Measurements from ENCODE around the gene ZNF432.

ZNF432 gene

DNA sequence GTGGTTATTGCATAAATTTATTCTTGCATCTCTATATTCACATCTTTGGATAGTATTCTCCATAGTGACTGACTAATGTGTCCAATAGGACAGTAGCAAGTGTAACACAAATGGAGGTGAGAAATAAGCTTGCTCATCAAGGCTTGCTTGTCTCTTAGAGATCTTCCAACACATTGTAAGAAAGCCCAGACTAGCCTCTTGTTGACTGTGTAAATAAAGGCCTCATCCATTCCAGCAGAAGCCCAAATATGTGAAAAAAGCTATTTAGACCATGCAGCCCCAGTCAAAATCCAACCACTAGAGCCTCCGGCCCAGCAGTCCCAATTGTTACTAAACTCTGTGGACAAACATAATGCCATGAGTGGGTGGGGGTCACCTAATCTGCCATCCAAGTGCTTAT lies 38.0 kb downstream of the ZNF432 start:
- 100% methylated on average over 1 of the region's 1 CpG for WGBS

DNA sequence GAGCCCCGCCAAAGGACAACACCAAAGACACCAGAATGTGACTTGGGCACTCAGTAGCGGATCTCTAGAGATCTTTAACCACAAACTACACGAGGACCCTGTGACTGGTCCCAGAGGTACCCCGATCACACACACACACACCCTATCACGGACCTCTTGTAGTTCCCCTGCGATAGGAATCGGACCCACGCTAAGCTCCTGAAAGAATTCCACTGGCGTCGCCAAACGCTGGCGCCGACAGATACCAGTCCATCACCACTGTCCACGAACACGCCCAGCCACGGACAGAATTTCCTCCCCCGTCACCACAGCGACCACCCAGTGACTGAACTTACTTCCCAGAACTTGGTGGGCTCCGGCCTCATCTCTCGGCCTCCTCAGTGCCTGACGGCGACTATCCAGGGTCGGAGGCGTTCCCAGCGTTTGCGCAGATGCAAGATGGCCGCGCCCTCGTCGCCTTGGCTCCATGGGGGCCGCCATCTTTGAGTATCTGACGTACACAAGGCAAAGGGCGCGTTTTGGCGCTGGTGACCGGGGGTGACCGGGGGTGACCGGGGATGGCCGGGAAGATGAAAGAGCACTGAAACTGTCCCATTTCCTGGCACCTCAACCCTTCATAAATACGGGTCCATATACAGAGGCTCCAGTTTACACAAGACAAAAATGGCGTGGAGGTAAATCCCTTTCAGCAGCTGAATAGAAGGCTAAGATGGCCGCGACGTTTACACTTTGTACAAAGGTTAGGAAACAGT lies 40.7 kb downstream of the ZNF432 start, which contains the start of gene ZNF615:
ZNF615 (minus strand) TSS at position 406 of the 752 bp plus-strand sequence. CDS start 4,500 bp downstream, outside the sequence.
- Histone ChIP-seq H3K9me3 (ENCODE audit: control insufficient read depth, low read length) (peaks cover 27% of the 10 kb centered on the region), H3K27ac (ENCODE audit: low read length, poor library complexity, severe bottlenecking) (no peak within 1 kb of the TSS), H4K8ac (ENCODE audit: low read length) (peak within 1 kb of the TSS; percentile 90), H3K9ac (ENCODE audit: low read length) (peak within 1 kb of the TSS; percentile 97), H3K4ac (ENCODE audit: low read depth in 1 of 2, low read length in 2 of 2) (peak within 1 kb of the TSS; percentile 5 to 93), H3K14ac (ENCODE audit: low read length in 2 of 2) (peak within 1 kb of the TSS in 1 of 2 experiments; percentile 95), H3K4me2 (ENCODE audit: low read length, poor library complexity, severe bottlenecking) (peak within 1 kb of the TSS; percentile 87), H3K4me1 (ENCODE audit: control insufficient read depth, insufficient read depth, low read depth, low read length) (peaks cover 2% of the 10 kb centered on the region), H3K36me3 (ENCODE audit: control insufficient read depth in 1 of 2, insufficient read depth in 2 of 2, low read depth in 1 of 2, low read length in 2 of 2) (peaks cover 16% of the 10 kb centered on the region in 2 experiments), H2AFZ (ENCODE audit: low read depth, low read length) (peak within 1 kb of the TSS; percentile 100), H2BK15ac (ENCODE audit: low read depth, poor library complexity, severe bottlenecking) (peak within 1 kb of the TSS; percentile 26), H2AK5ac (ENCODE audit: low read length, severe bottlenecking) (no peak within 1 kb of the TSS), H2BK5ac (ENCODE audit: low read depth, low read length, poor library complexity, severe bottlenecking) (no peak within 1 kb of the TSS), H3K4me3 (ENCODE audit: insufficient read depth in 1 of 2, low read depth in 1 of 2, low read length in 2 of 2) (peak within 1 kb of the TSS; percentile 97 to 99), H3K27me3 (ENCODE audit: control insufficient read depth in 1 of 2, insufficient read depth in 1 of 2, low read length in 2 of 2) (no peaks in the 10 kb centered on the region), H3K23ac (ENCODE audit: low read length in 2 of 2) (no peak within 1 kb of the TSS), H3K79me1 (replicated peaks; ENCODE audit: low read length, poor library complexity, severe bottlenecking) (peaks cover 10% of the 10 kb centered on the region), H2BK120ac (ENCODE audit: low read depth, low read length) (no peak within 1 kb of the TSS), H3K18ac (ENCODE audit: low read depth in 1 of 2, low read length in 2 of 2) (peak within 1 kb of the TSS; percentile 74 to 87), H2BK12ac (ENCODE audit: low read length in 2 of 2) (peak within 1 kb of the TSS in 1 of 2 experiments; percentile 64), H4K91ac (ENCODE audit: low read length) (peak within 1 kb of the TSS; percentile 9)
- DNase-seq: peak; percentile 87
- 1% methylated on average over 41 of the region's 44 CpGs for WGBS

More for the DNA sequence above, 38.0 kb downstream of the ZNF432 start:
- Histone ChIP-seq H3K18ac (ENCODE audit: low read depth in 1 of 2, low read length in 2 of 2) (no peak overlapping the region), H3K9me3 (ENCODE audit: control insufficient read depth, low read length) (peaks cover 25% of the 10 kb centered on the region), H3K4ac (ENCODE audit: low read depth in 1 of 2, low read length in 2 of 2) (no peak overlapping the region), H3K4me2 (ENCODE audit: low read length, poor library complexity, severe bottlenecking) (no peak overlapping the region), H3K36me3 (ENCODE audit: control insufficient read depth in 1 of 2, insufficient read depth in 2 of 2, low read depth in 1 of 2, low read length in 2 of 2) (peaks cover 14 to 21% of the 10 kb centered on the region in 2 experiments), H3K79me1 (replicated peaks; ENCODE audit: low read length, poor library complexity, severe bottlenecking) (peaks cover 2% of the 10 kb centered on the region), H4K8ac (ENCODE audit: low read length) (no peak overlapping the region), H3K14ac (ENCODE audit: low read length in 2 of 2) (no peak overlapping the region), H4K91ac (ENCODE audit: low read length) (no peak overlapping the region), H3K27ac (ENCODE audit: low read length, poor library complexity, severe bottlenecking) (no peak overlapping the region), H3K4me3 (ENCODE audit: insufficient read depth in 1 of 2, low read depth in 1 of 2, low read length in 2 of 2) (no peak overlapping the region), H2BK12ac (ENCODE audit: low read length in 2 of 2) (no peak overlapping the region), H2BK120ac (ENCODE audit: low read depth, low read length) (no peak overlapping the region), H3K4me1 (ENCODE audit: control insufficient read depth, insufficient read depth, low read depth, low read length) (peaks cover 2% of the 10 kb centered on the region), H2AFZ (ENCODE audit: low read depth, low read length) (no peak overlapping the region), H2AK5ac (ENCODE audit: low read length, severe bottlenecking) (no peak overlapping the region), H3K27me3 (ENCODE audit: control insufficient read depth in 1 of 2, insufficient read depth in 1 of 2, low read length in 2 of 2) (no peaks in the 10 kb centered on the region), H3K23ac (ENCODE audit: low read length in 2 of 2) (no peak overlapping the region), H3K9ac (ENCODE audit: low read length) (no peak overlapping the region), H2BK5ac (ENCODE audit: low read depth, low read length, poor library complexity, severe bottlenecking) (no peak overlapping the region), H2BK15ac (ENCODE audit: low read depth, poor library complexity, severe bottlenecking) (no peak overlapping the region)
- DNase-seq: no peak

GRCh38 chr19:52007451-52007805 lies 41.2 kb downstream of the ZNF432 start:
- peak overlapping the region; percentile 97 to 99 for H3K4me3 ChIP-seq (ENCODE audit: insufficient read depth in 1 of 2, low read depth in 1 of 2, low read length in 2 of 2)
- no peak overlapping the region for H3K18ac ChIP-seq (ENCODE audit: low read depth in 1 of 2, low read length in 2 of 2)
- H3K36me3 ChIP-seq (ENCODE audit: control insufficient read depth in 1 of 2, insufficient read depth in 2 of 2, low read depth in 1 of 2, low read length in 2 of 2): peaks cover 13 to 15% of the 10 kb centered on the region in 2 experiments
- H4K91ac ChIP-seq (ENCODE audit: low read length): no peak overlapping the region
- no peak overlapping the region for H2BK5ac ChIP-seq (ENCODE audit: low read depth, low read length, poor library complexity, severe bottlenecking)
- H3K4me1 ChIP-seq (ENCODE audit: control insufficient read depth, insufficient read depth, low read depth, low read length): peaks cover 2% of the 10 kb centered on the region
- no peak for DNase-seq
- WGBS: under 1% methylated on average over 9 of the region's 9 CpGs
- no peak overlapping the region for H2BK12ac ChIP-seq (ENCODE audit: low read length in 2 of 2)
- H3K4me2 ChIP-seq (ENCODE audit: low read length, poor library complexity, severe bottlenecking): peak overlapping the region; percentile 87
- peak overlapping the region; percentile 100 for H2AFZ ChIP-seq (ENCODE audit: low read depth, low read length)
- H2BK15ac ChIP-seq (ENCODE audit: low read depth, poor library complexity, severe bottlenecking): no peak overlapping the region
- H2BK120ac ChIP-seq (ENCODE audit: low read depth, low read length): no peak overlapping the region
- no peak overlapping the region for H4K8ac ChIP-seq (ENCODE audit: low read length)
- H3K9ac ChIP-seq (ENCODE audit: low read length): peak overlapping the region; percentile 97
- H3K4ac ChIP-seq (ENCODE audit: low read depth in 1 of 2, low read length in 2 of 2): peak overlapping the region in 1 of 2 experiments; percentile 26
- no peak overlapping the region for H3K23ac ChIP-seq (ENCODE audit: low read length in 2 of 2)
- peaks cover 10% of the 10 kb centered on the region for H3K79me1 ChIP-seq (replicated peaks; ENCODE audit: low read length, poor library complexity, severe bottlenecking)
- H3K9me3 ChIP-seq (ENCODE audit: control insufficient read depth, low read length): peaks cover 28% of the 10 kb centered on the region
- H3K14ac ChIP-seq (ENCODE audit: low read length in 2 of 2): peak overlapping the region in 1 of 2 experiments; percentile 15
- no peak overlapping the region for H3K27ac ChIP-seq (ENCODE audit: low read length, poor library complexity, severe bottlenecking)
- no peaks in the 10 kb centered on the region for H3K27me3 ChIP-seq (ENCODE audit: control insufficient read depth in 1 of 2, insufficient read depth in 1 of 2, low read length in 2 of 2)
- H2AK5ac ChIP-seq (ENCODE audit: low read length, severe bottlenecking): no peak overlapping the region

- H3K4me3 ChIP-seq (ENCODE audit: insufficient read depth in 1 of 2, low read depth in 1 of 2, low read length in 2 of 2): peak overlapping the region in 1 of 2 experiments; percentile 60
- 97% methylated on average over 2 of the region's 2 CpGs for WGBS
- H2AK5ac ChIP-seq (ENCODE audit: low read length, severe bottlenecking): no peak overlapping the region
- H3K27me3 ChIP-seq (ENCODE audit: control insufficient read depth in 1 of 2, insufficient read depth in 1 of 2, low read length in 2 of 2): no peaks in the 10 kb centered on the region
- no peak overlapping the region for H3K23ac ChIP-seq (ENCODE audit: low read length in 2 of 2)
- peaks cover 20 to 65% of the 10 kb centered on the region in 2 experiments for H3K36me3 ChIP-seq (ENCODE audit: control insufficient read depth in 1 of 2, insufficient read depth in 2 of 2, low read depth in 1 of 2, low read length in 2 of 2)
- no peak overlapping the region for H4K8ac ChIP-seq (ENCODE audit: low read length)
- DNase-seq: peak; percentile 13
- no peak overlapping the region for H3K4ac ChIP-seq (ENCODE audit: low read depth in 1 of 2, low read length in 2 of 2)
- no peak overlapping the region for H3K4me2 ChIP-seq (ENCODE audit: low read length, poor library complexity, severe bottlenecking)
- H2AFZ ChIP-seq (ENCODE audit: low read depth, low read length): no peak overlapping the region
- H2BK15ac ChIP-seq (ENCODE audit: low read depth, poor library complexity, severe bottlenecking): no peak overlapping the region
- no peak overlapping the region for H2BK12ac ChIP-seq (ENCODE audit: low read length in 2 of 2)
- no peak overlapping the region for H3K27ac ChIP-seq (ENCODE audit: low read length, poor library complexity, severe bottlenecking)
- H2BK120ac ChIP-seq (ENCODE audit: low read depth, low read length): no peak overlapping the region
- no peak overlapping the region for H4K91ac ChIP-seq (ENCODE audit: low read length)
- no peak overlapping the region for H3K18ac ChIP-seq (ENCODE audit: low read depth in 1 of 2, low read length in 2 of 2)
- H3K9me3 ChIP-seq (ENCODE audit: control insufficient read depth, low read length): peaks cover 93% of the 10 kb centered on the region
- no peak overlapping the region for H3K9ac ChIP-seq (ENCODE audit: low read length)
- no peaks in the 10 kb centered on the region for H3K79me1 ChIP-seq (replicated peaks; ENCODE audit: low read length, poor library complexity, severe bottlenecking)
- H3K4me1 ChIP-seq (ENCODE audit: control insufficient read depth, insufficient read depth, low read depth, low read length): no peaks in the 10 kb centered on the region
- no peak overlapping the region for H3K14ac ChIP-seq (ENCODE audit: low read length in 2 of 2)
- H2BK5ac ChIP-seq (ENCODE audit: low read depth, low read length, poor library complexity, severe bottlenecking): no peak overlapping the region
Observed at GRCh38 chr19:51994048-51994644, 54.5 kb downstream of the ZNF432 start.

All from mesenchymal stem cell (in vitro differentiated cells and primary cell).